Measurements from ENCODE around the gene PPFIA4. TPM values are rescaled to one million over a fixed set of nuclear protein-coding genes. Genes with fewer than 3 reads are reported as not detected.

Gene PPFIA4
- total and polyA plus RNA-seq, 9 of the 15 experiments (the other 6 are each of a cell fraction or from before 2014, with no cell fraction given) = 0.07 to 12.0 (median 0.70) TPM

DNA sequence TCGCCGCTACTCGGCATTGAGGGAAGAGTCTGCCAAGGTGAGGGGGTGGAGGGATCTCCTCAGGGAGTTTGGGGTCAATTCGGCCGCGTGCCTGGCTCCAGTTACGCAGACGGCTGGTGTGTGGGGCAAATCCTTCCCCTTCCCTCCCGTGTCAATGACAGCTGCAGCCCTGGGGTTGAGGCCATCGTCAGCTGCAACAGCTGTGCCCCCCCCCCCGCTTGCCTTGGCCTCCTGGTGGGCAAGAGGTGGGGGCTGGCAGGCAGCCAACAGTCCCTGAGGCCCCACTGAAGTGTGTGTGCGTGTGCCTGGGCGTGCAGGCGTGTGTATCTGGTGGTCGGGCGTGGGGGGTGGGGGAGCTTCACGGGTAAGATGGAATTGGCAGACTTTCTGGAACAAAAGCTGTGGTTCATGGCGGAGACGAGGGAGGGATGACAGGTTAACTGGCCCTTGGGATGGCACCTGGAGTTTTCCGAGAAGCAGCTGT lies 25.6 kb downstream of the PPFIA4 start:
- H3K27ac ChIP-seq (ENCODE audit: extremely low read depth, low read depth, low read length) = no peak overlapping the region
- CTCF ChIA-PET (ENCODE audit: low intra/inter-chr PET ratio) = no interaction called here
- no peak for FAIRE-seq
- TF ChIP-seq, protein P1, sequence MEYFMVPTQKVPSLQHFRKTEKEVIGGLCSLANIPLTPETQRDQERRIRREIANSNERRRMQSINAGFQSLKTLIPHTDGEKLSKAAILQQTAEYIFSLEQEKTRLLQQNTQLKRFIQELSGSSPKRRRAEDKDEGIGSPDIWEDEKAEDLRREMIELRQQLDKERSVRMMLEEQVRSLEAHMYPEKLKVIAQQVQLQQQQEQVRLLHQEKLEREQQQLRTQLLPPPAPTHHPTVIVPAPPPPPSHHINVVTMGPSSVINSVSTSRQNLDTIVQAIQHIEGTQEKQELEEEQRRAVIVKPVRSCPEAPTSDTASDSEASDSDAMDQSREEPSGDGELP (CRISPR knock-in tag; IDR thresholded peaks at IDR 0.05; ENCODE audit: borderline replicate concordance) = peak; percentile 40; the same call in 1 of the 2 replicates
- TF ChIP-seq ZNF431 (CRISPR knock-in tag; IDR thresholded peaks at IDR 0.05) (no peak), ZNF24 (IDR thresholded peaks at IDR 0.05) (no peak), CGGBP1 (CRISPR knock-in tag; IDR thresholded peaks at IDR 0.05) (no peak), GTF3C2 (IDR thresholded peaks at IDR 0.05; ENCODE audit: borderline replicate concordance, extremely low read depth, insufficient read length) (no peak), MAFK (IDR thresholded peaks at IDR 0.05; ENCODE audit: low read length) (no peak), EWSR1 (IDR thresholded peaks at IDR 0.05; ENCODE audit: borderline replicate concordance, low read depth, partially characterized antibody) (no peak), ZFP30 (CRISPR knock-in tag; IDR thresholded peaks at IDR 0.05; ENCODE audit: borderline replicate concordance) (no peak), SRF (CRISPR knock-in tag; IDR thresholded peaks at IDR 0.05) (no peak), DPF2 (IDR thresholded peaks at IDR 0.05) (no peak), HMBOX1 (IDR thresholded peaks at IDR 0.05) (no peak), ZNF644 (tag; IDR thresholded peaks at IDR 0.05; ENCODE audit: low read depth) (no peak), MTF1 (CRISPR knock-in tag; IDR thresholded peaks at IDR 0.05; ENCODE audit: borderline replicate concordance) (no peak), NCOA4 (IDR thresholded peaks at IDR 0.05; ENCODE audit: partially characterized antibody) (no peak)
- TF ChIP-seq, protein P2, sequence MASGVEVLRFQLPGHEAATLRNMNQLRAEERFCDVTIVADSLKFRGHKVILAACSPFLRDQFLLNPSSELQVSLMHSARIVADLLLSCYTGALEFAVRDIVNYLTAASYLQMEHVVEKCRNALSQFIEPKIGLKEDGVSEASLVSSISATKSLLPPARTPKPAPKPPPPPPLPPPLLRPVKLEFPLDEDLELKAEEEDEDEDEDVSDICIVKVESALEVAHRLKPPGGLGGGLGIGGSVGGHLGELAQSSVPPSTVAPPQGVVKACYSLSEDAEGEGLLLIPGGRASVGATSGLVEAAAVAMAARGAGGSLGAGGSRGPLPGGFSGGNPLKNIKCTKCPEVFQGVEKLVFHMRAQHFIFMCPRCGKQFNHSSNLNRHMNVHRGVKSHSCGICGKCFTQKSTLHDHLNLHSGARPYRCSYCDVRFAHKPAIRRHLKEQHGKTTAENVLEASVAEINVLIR (CRISPR knock-in tag; IDR thresholded peaks at IDR 0.05) = no peak

More for the DNA sequence above, 25.6 kb downstream of the PPFIA4 start:
- peaks cover 0 to 22% of the 10 kb centered on the region in 2 experiments; a peak in 2 of 5 replicates for H3K4me1 ChIP-seq (replicated peaks in 1 of 2; ENCODE audit: control insufficient read depth in 2 of 2, insufficient read depth in 2 of 2, low read length in 2 of 2)
- H3K9me1 ChIP-seq (ENCODE audit: control insufficient read depth, insufficient read depth, low read length) = peaks cover 2% of the 10 kb centered on the region
- H4K20me1 ChIP-seq (replicated peaks; ENCODE audit: control insufficient read depth, insufficient read depth, low read length) = peaks cover 22% of the 10 kb centered on the region
- no peaks in the 10 kb centered on the region for H3K9me3 ChIP-seq (replicated peaks; ENCODE audit: control insufficient read depth, insufficient read depth, low read depth, low read length)
- no peak for DNase-seq (ENCODE audit: extremely low read depth in 1 of 4, low spot score in 3 of 4)
- no peak overlapping the region for H3K4me2 ChIP-seq (ENCODE audit: insufficient read depth, low read length)
- H3K27me3 ChIP-seq (ENCODE audit: control insufficient read depth in 2 of 2, insufficient read depth in 2 of 2, low read length in 2 of 2) = peaks cover 78 to 96% of the 10 kb centered on the region in 2 experiments
- POLR2A ChIA-PET = interaction anchor here (0.7 to 2.3 kb wide), 4 partner anchors 9 to 534 kb away, joined by 3 to 10 read pairs (median 4); no protein-coding TSS in a partner anchor
- in situ Hi-C loops (cut with MboI) (no loop called here), intact Hi-C loops (cut with micrococcal nuclease) (no loop called here)
- ATAC-seq = no peak
- no peaks in the 10 kb centered on the region for H3K79me2 ChIP-seq (ENCODE audit: control insufficient read depth, insufficient read depth, low read length)
- H3K36me3 ChIP-seq (ENCODE audit: control insufficient read depth, insufficient read depth, low read length) = no peaks in the 10 kb centered on the region
- 4% methylated on average over 20 of the region's 20 CpGs for WGBS (ENCODE audit: insufficient coverage, low coverage, missing lambda C conversion rate)
- BruUV-seq (replicated peaks) = no TSS peak
- H3K4me3 ChIP-seq = no peak overlapping the region
- H3K9ac ChIP-seq (ENCODE audit: insufficient read depth in 1 of 2, low read depth in 2 of 2, low read length in 2 of 2) = 0 out of 4 replicates have a peak overlapping the region, but pooled peaks of 1 of the 2 experiments have one; percentile 14
- no peak overlapping the region for H2AFZ ChIP-seq (ENCODE audit: low read depth, low read length)
